ENCODE data around the gene TECPR2. TPM values are rescaled to one million over a fixed set of nuclear protein-coding genes. Genes with fewer than 3 reads are reported as not detected.
A peak's percentile ranks its signal among the peaks of the same experiment; 100 is the strongest.

Gene TECPR2
- total and polyA plus RNA-seq, 3 experiments from 2014 or later: 4.5 to 11.6 (median 8.4) TPM

- H3K27ac ChIP-seq (ENCODE audit: low read depth, low read length): peak overlapping the region; percentile 88
- Mint-ChIP-seq H3K9me3 (peaks cover 0 to 3% (median 0%) of the 10 kb centered on the region in 5 donors), H3K27ac (peak overlapping the region; percentile 98 to 100 (median 99)), H3K4me1 (peaks cover 42 to 74% (median 70%) of the 10 kb centered on the region in 3 donors), H3K36me3 (peaks cover 0 to 18% (median 2%) of the 10 kb centered on the region in 3 donors), H3K27me3 (peaks cover 0 to 8% of the 10 kb centered on the region in 2 donors), H3K4me3 (peak overlapping the region; percentile 94 to 99 (median 96))
- H3K4me3 ChIP-seq (ENCODE audit: low read length): peak overlapping the region; percentile 71
- no peaks in the 10 kb centered on the region for H3K9me3 ChIP-seq (ENCODE audit: low read length)
- POLR2A ChIA-PET: interaction anchor here (0.6 kb wide), 1 partner anchor 879 kb away, joined by 7 read pairs; no protein-coding TSS in a partner anchor
- peaks cover 39% of the 10 kb centered on the region for H3K4me1 ChIP-seq (ENCODE audit: insufficient read depth, low read length)
- no peaks in the 10 kb centered on the region for H3K27me3 ChIP-seq (ENCODE audit: insufficient read depth, low read length, poor library complexity, severe bottlenecking)
- DNase-seq: no peak
- CTCF ChIA-PET: interaction anchor here (2.7 to 5.7 kb wide), 2 partner anchors 11 to 14 kb away, joined by 9 to 79 read pairs; partner anchors contain the start of gene MOK
- no peaks in the 10 kb centered on the region for H3K36me3 ChIP-seq (ENCODE audit: insufficient read depth, low read length)
These were observed 43.9 kb upstream of the TECPR2 start for GRCh38 chr14:102318781-102319276.

GRCh38 chr14:102319351-102320032 lies 43.2 kb upstream of the TECPR2 start, which contains the start of gene ZNF839:
Gene ZNF839, plus strand, starts transcription at chr14:102319746. Its CDS starts 20 bp downstream, at chr14:102319766.
- Histone ChIP-seq H3K9me3 (ENCODE audit: low read length) (no peaks in the 10 kb centered on the region), H3K4me1 (ENCODE audit: insufficient read depth, low read length) (peaks cover 37% of the 10 kb centered on the region), H3K4me3 (ENCODE audit: low read length) (peak within 1 kb of the TSS; percentile 71), H3K36me3 (ENCODE audit: insufficient read depth, low read length) (no peaks in the 10 kb centered on the region), H3K27me3 (ENCODE audit: insufficient read depth, low read length, poor library complexity, severe bottlenecking) (no peaks in the 10 kb centered on the region), H3K27ac (ENCODE audit: low read depth, low read length) (peak within 1 kb of the TSS; percentile 88)
- peaks cover 39 to 68% (median 64%) of the 10 kb centered on the region in 3 donors for H3K4me1 Mint-ChIP-seq
- peaks cover 0 to 20% (median 2%) of the 10 kb centered on the region in 3 donors for H3K36me3 Mint-ChIP-seq
- H3K9me3 Mint-ChIP-seq: peaks cover 0 to 3% (median 0%) of the 10 kb centered on the region in 5 donors
- CTCF ChIA-PET: interaction anchor here (0.8 to 5.7 kb wide), 3 partner anchors 11 to 15 kb away, joined by 4 to 79 read pairs (median 9); partner anchors contain the start of gene MOK
- peak within 1 kb of the TSS; percentile 94 to 99 (median 96) for H3K4me3 Mint-ChIP-seq
- POLR2A ChIA-PET: interaction anchor here (0.6 to 1.4 kb wide), 2 partner anchors 43 to 879 kb away, joined by 3 to 7 read pairs; partner anchors contain the start of genes CINP and TECPR2
- peak within 1 kb of the TSS; percentile 98 to 100 (median 99) for H3K27ac Mint-ChIP-seq
- DNase-seq: peak; percentile 88 to 95 (median 91)
- H3K27me3 Mint-ChIP-seq: peaks cover 0 to 8% of the 10 kb centered on the region in 2 donors

GRCh38 chr14:102320033-102320660 lies 42.6 kb upstream of the TECPR2 start:
- H3K4me1 Mint-ChIP-seq: peaks cover 37 to 61% (median 57%) of the 10 kb centered on the region in 3 donors
- H3K27me3 Mint-ChIP-seq: peaks cover 0 to 8% of the 10 kb centered on the region in 2 donors
- Histone ChIP-seq H3K27ac (ENCODE audit: low read depth, low read length) (peak overlapping the region; percentile 88), H3K9me3 (ENCODE audit: low read length) (no peaks in the 10 kb centered on the region), H3K4me1 (ENCODE audit: insufficient read depth, low read length) (peaks cover 31% of the 10 kb centered on the region), H3K27me3 (ENCODE audit: insufficient read depth, low read length, poor library complexity, severe bottlenecking) (no peaks in the 10 kb centered on the region), H3K36me3 (ENCODE audit: insufficient read depth, low read length) (no peaks in the 10 kb centered on the region), H3K4me3 (ENCODE audit: low read length) (peak overlapping the region; percentile 69)
- peak overlapping the region; percentile 84 to 96 (median 88) for H3K4me3 Mint-ChIP-seq
- CTCF ChIA-PET: interaction anchor here (0.8 kb wide), 1 partner anchor 15 kb away, joined by 4 read pairs; the partner anchor contains the start of gene MOK
- DNase-seq: peak; percentile 26 to 64 (median 46)
- H3K36me3 Mint-ChIP-seq: peaks cover 0 to 20% (median 2%) of the 10 kb centered on the region in 3 donors
- POLR2A ChIA-PET: interaction anchor here (1.4 kb wide), 1 partner anchor 42 kb away, joined by 3 read pairs; the partner anchor contains the start of genes CINP and TECPR2
- peak overlapping the region; percentile 92 to 99 (median 94) for H3K27ac Mint-ChIP-seq
- peaks cover 0 to 3% (median 0%) of the 10 kb centered on the region in 5 donors for H3K9me3 Mint-ChIP-seq

- H3K36me3 Mint-ChIP-seq: peaks cover 0 to 23% (median 2%) of the 10 kb centered on the region in 3 donors
- POLR2A ChIA-PET: interaction anchor here (0.6 to 1.4 kb wide), 2 partner anchors 10 to 41 kb away, joined by 3 read pairs; partner anchors contain the start of genes CINP and TECPR2
- no peak for DNase-seq
- peak overlapping the region; percentile 88 for H3K27ac ChIP-seq (ENCODE audit: low read depth, low read length)
- H3K4me1 ChIP-seq (ENCODE audit: insufficient read depth, low read length): peaks cover 31% of the 10 kb centered on the region
- H3K27me3 Mint-ChIP-seq: peaks cover 0 to 8% of the 10 kb centered on the region in 2 donors
- peak overlapping the region; percentile 84 to 96 (median 88) for H3K4me3 Mint-ChIP-seq
- peaks cover 37 to 58% (median 57%) of the 10 kb centered on the region in 3 donors for H3K4me1 Mint-ChIP-seq
- peak overlapping the region; percentile 65 to 99 (median 94) for H3K27ac Mint-ChIP-seq
- CTCF ChIA-PET: interaction anchor here (0.7 to 2.3 kb wide), 4 partner anchors 12 to 359 kb away, joined by 3 to 6 read pairs (median 4); partner anchors contain the start of gene MOK
- no peaks in the 10 kb centered on the region for H3K9me3 ChIP-seq (ENCODE audit: low read length)
- no peaks in the 10 kb centered on the region for H3K27me3 ChIP-seq (ENCODE audit: insufficient read depth, low read length, poor library complexity, severe bottlenecking)
- H3K36me3 ChIP-seq (ENCODE audit: insufficient read depth, low read length): no peaks in the 10 kb centered on the region
- H3K4me3 ChIP-seq (ENCODE audit: low read length): peak overlapping the region; percentile 69
- peaks cover 0 to 3% (median 0%) of the 10 kb centered on the region in 5 donors for H3K9me3 Mint-ChIP-seq
These were observed 41.9 kb upstream of the TECPR2 start for GRCh38 chr14:102320671-102321455.

- Histone ChIP-seq H3K9me3 (ENCODE audit: low read length) (no peaks in the 10 kb centered on the region), H3K36me3 (ENCODE audit: insufficient read depth, low read length) (no peaks in the 10 kb centered on the region), H3K27ac (ENCODE audit: low read depth, low read length) (no peak overlapping the region), H3K4me3 (ENCODE audit: low read length) (no peak overlapping the region), H3K27me3 (ENCODE audit: insufficient read depth, low read length, poor library complexity, severe bottlenecking) (no peaks in the 10 kb centered on the region), H3K4me1 (ENCODE audit: insufficient read depth, low read length) (peaks cover 26% of the 10 kb centered on the region)
- Mint-ChIP-seq H3K4me1 (peaks cover 31 to 55% (median 50%) of the 10 kb centered on the region in 3 donors), H3K36me3 (peaks cover 0 to 28% (median 5%) of the 10 kb centered on the region in 3 donors), H3K4me3 (peak overlapping the region in 5 of 7 donors; percentile 25 to 96 (median 49)), H3K27ac (peak overlapping the region in 7 of 8 donors; percentile 67 to 99 (median 78)), H3K9me3 (peaks cover 0 to 2% (median 0%) of the 10 kb centered on the region in 5 donors), H3K27me3 (peaks cover 0 to 4% of the 10 kb centered on the region in 2 donors)
- ChIA-PET CTCF (interaction anchor here (0.7 to 2.3 kb wide), 5 partner anchors 11 to 360 kb away, joined by 3 to 6 read pairs (median 4); partner anchors contain the start of gene MOK), POLR2A (no interaction called here)
- no peak for DNase-seq
These were observed 41.0 kb upstream of the TECPR2 start for GRCh38 chr14:102321456-102322422.

GRCh38 chr14:102323102-102323501 lies 39.6 kb upstream of the TECPR2 start:
- Mint-ChIP-seq H3K4me1 (peaks cover 20 to 41% (median 36%) of the 10 kb centered on the region in 3 donors), H3K36me3 (peaks cover 0 to 29% (median 5%) of the 10 kb centered on the region in 3 donors), H3K9me3 (no peaks in the 10 kb centered on the region), H3K27ac (peak overlapping the region in 7 of 8 donors; percentile 50 to 99 (median 70)), H3K4me3 (peak overlapping the region in 2 of 7 donors; percentile 21 to 85), H3K27me3 (no peaks in the 10 kb centered on the region)
- POLR2A ChIA-PET: no interaction called here
- Histone ChIP-seq H3K4me1 (ENCODE audit: insufficient read depth, low read length) (peaks cover 19% of the 10 kb centered on the region), H3K9me3 (ENCODE audit: low read length) (no peaks in the 10 kb centered on the region), H3K4me3 (ENCODE audit: low read length) (no peak overlapping the region), H3K27me3 (ENCODE audit: insufficient read depth, low read length, poor library complexity, severe bottlenecking) (no peaks in the 10 kb centered on the region), H3K27ac (ENCODE audit: low read depth, low read length) (no peak overlapping the region), H3K36me3 (ENCODE audit: insufficient read depth, low read length) (no peaks in the 10 kb centered on the region)
- peak in 2 of 5 donors; percentile 27 to 55 for DNase-seq
- CTCF ChIA-PET: interaction anchor here (1.2 to 2.3 kb wide), 2 partner anchors 18 to 235 kb away, joined by 3 to 6 read pairs; partner anchors contain the start of gene MOK

All from CD8-positive, alpha-beta memory T cell (primary cell).